ENCODE measurements around the gene SZT2. TPM values are rescaled to one million over a fixed set of nuclear protein-coding genes. Genes with fewer than 3 reads are reported as not detected.

Gene SZT2
- total RNA-seq, 1 donor from 2014 or later, result 139 TPM

- no peak for TF ChIP-seq CTCF (IDR thresholded peaks at IDR 0.05)
- ChIA-PET CTCF (no interaction called here), POLR2A (interaction anchor here (0.6 kb wide), 1 partner anchor 195 kb away, joined by 6 read pairs; no protein-coding TSS in a partner anchor)
- H3K27me3 Mint-ChIP-seq, result no peaks in the 10 kb centered on the region
- peaks cover 85% of the 10 kb centered on the region for H3K36me3 Mint-ChIP-seq (ENCODE audit: low read depth)
- H3K9me3 Mint-ChIP-seq, result no peaks in the 10 kb centered on the region
- H3K27ac Mint-ChIP-seq, result no peak overlapping the region
- ATAC-seq (ENCODE audit: low read depth) (no peak), DNase-seq (no peak)
- intact Hi-C loops (cut with micrococcal nuclease), result no loop called here
- H3K4me1 Mint-ChIP-seq, result no peaks in the 10 kb centered on the region
- no peak overlapping the region for H3K4me3 Mint-ChIP-seq
These were observed 36.5 kb downstream of the SZT2 start for GRCh38 chr1:43426221-43426620.

GRCh38 chr1:43427524-43427923, 37.8 kb downstream of the SZT2 start:
- Mint-ChIP-seq H3K4me1 (no peaks in the 10 kb centered on the region), H3K9me3 (no peaks in the 10 kb centered on the region), H3K27ac (no peak overlapping the region), H3K27me3 (no peaks in the 10 kb centered on the region), H3K4me3 (no peak overlapping the region), H3K36me3 (ENCODE audit: low read depth) (peaks cover 97% of the 10 kb centered on the region)
- ATAC-seq (ENCODE audit: low read depth), result no peak
- DNase-seq, result no peak
- no peak for TF ChIP-seq CTCF (IDR thresholded peaks at IDR 0.05)
- ChIA-PET CTCF (no interaction called here), POLR2A (no interaction called here)
- intact Hi-C loops (cut with micrococcal nuclease), result no loop called here

GRCh38 chr1:43427941-43428340, 38.2 kb downstream of the SZT2 start:
- no peak for TF ChIP-seq CTCF (IDR thresholded peaks at IDR 0.05)
- DNase-seq, result no peak
- ChIA-PET POLR2A (no interaction called here), CTCF (no interaction called here)
- Mint-ChIP-seq H3K36me3 (ENCODE audit: low read depth) (peaks cover 97% of the 10 kb centered on the region), H3K27me3 (no peaks in the 10 kb centered on the region), H3K4me3 (no peak overlapping the region), H3K9me3 (no peaks in the 10 kb centered on the region), H3K4me1 (no peaks in the 10 kb centered on the region), H3K27ac (no peak overlapping the region)
- ATAC-seq (ENCODE audit: low read depth), result no peak
- intact Hi-C loops (cut with micrococcal nuclease), result no loop called here

- intact Hi-C loops (cut with micrococcal nuclease), result no loop called here
- POLR2A ChIA-PET, result no interaction called here
- no peak for ATAC-seq (ENCODE audit: low read depth)
- DNase-seq, result no peak
- H3K27me3 Mint-ChIP-seq, result no peaks in the 10 kb centered on the region
- H3K4me1 Mint-ChIP-seq, result no peaks in the 10 kb centered on the region
- CTCF ChIA-PET, result no interaction called here
- H3K4me3 Mint-ChIP-seq, result no peak overlapping the region
- no peak overlapping the region for H3K27ac Mint-ChIP-seq
- no peak for TF ChIP-seq CTCF (IDR thresholded peaks at IDR 0.05)
- H3K9me3 Mint-ChIP-seq, result no peaks in the 10 kb centered on the region
- H3K36me3 Mint-ChIP-seq (ENCODE audit: low read depth), result peaks cover 96% of the 10 kb centered on the region
These were observed 41.1 kb downstream of the SZT2 start for GRCh38 chr1:43430831-43431230.

- TF ChIP-seq CTCF (IDR thresholded peaks at IDR 0.05), result no peak
These were observed 42.0 kb downstream of the SZT2 start for GRCh38 chr1:43431676-43432075.

More at GRCh38 chr1:43431676-43432075, 42.0 kb downstream of the SZT2 start:
- Mint-ChIP-seq H3K4me1 (no peaks in the 10 kb centered on the region), H3K4me3 (no peak overlapping the region), H3K27ac (no peak overlapping the region), H3K36me3 (ENCODE audit: low read depth) (peaks cover 92% of the 10 kb centered on the region), H3K27me3 (no peaks in the 10 kb centered on the region), H3K9me3 (no peaks in the 10 kb centered on the region)
- CTCF ChIA-PET, result no interaction called here
- intact Hi-C loops (cut with micrococcal nuclease), result no loop called here
- ATAC-seq (ENCODE audit: low read depth) (no peak), DNase-seq (no peak)
- POLR2A ChIA-PET, result no interaction called here
